ENCODE data around the gene PHF1. TPM values are rescaled to one million over a fixed set of nuclear protein-coding genes. Genes with fewer than 3 reads are reported as not detected.

The PHF1 gene
- total and polyA plus RNA-seq, 2 donors, result 16.3 to 141 TPM

GRCh38 chr6:33404884-33405283 lies 5.9 kb upstream of the PHF1 start:
- Histone ChIP-seq H3K4me3 (ENCODE audit: low read length in 2 of 2) (no peak overlapping the region), H3K27ac (ENCODE audit: low read depth in 1 of 2, low read length in 1 of 2) (no peak overlapping the region), H3K27me3 (ENCODE audit: control insufficient read depth in 2 of 2, insufficient read depth in 1 of 2, low read length in 1 of 2) (no peaks in the 10 kb centered on the region), H3K36me3 (ENCODE audit: control insufficient read depth in 2 of 2, insufficient read depth in 2 of 2, low read length in 1 of 2) (peaks cover 43 to 76% of the 10 kb centered on the region in 2 donors), H3K4me1 (ENCODE audit: control insufficient read depth in 2 of 2, insufficient read depth in 2 of 2, low read length in 2 of 2) (peaks cover 0 to 7% of the 10 kb centered on the region in 2 donors), H3K9me3 (ENCODE audit: control insufficient read depth in 2 of 2, insufficient read depth in 1 of 2, low read length in 1 of 2) (peaks cover 0 to 2% of the 10 kb centered on the region in 2 donors)
- WGBS, result 96% methylated on average over 17 of the region's 17 CpGs
- no peak for DNase-seq (ENCODE audit: low read depth in 6 of 9, low spot score in 9 of 9)

- Histone ChIP-seq H3K9me3 (ENCODE audit: control insufficient read depth in 2 of 2, insufficient read depth in 1 of 2, low read length in 1 of 2) (peaks cover 0 to 5% of the 10 kb centered on the region in 2 donors), H3K36me3 (ENCODE audit: control insufficient read depth in 2 of 2, insufficient read depth in 2 of 2, low read length in 1 of 2) (peaks cover 40 to 71% of the 10 kb centered on the region in 2 donors), H3K27me3 (ENCODE audit: control insufficient read depth in 2 of 2, insufficient read depth in 1 of 2, low read length in 1 of 2) (no peaks in the 10 kb centered on the region), H3K27ac (ENCODE audit: low read depth in 1 of 2, low read length in 1 of 2) (no peak overlapping the region), H3K4me1 (ENCODE audit: control insufficient read depth in 2 of 2, insufficient read depth in 2 of 2, low read length in 2 of 2) (peaks cover 0 to 9% of the 10 kb centered on the region in 2 donors), H3K4me3 (ENCODE audit: low read length in 2 of 2) (no peak overlapping the region)
- no peak for DNase-seq (ENCODE audit: low read depth in 6 of 9, low spot score in 9 of 9)
- WGBS, result 95% methylated on average over 15 of the region's 15 CpGs
Observed at GRCh38 chr6:33405386-33405940, 5.4 kb upstream of the PHF1 start.

- H3K4me1 ChIP-seq (ENCODE audit: control insufficient read depth in 2 of 2, insufficient read depth in 2 of 2, low read length in 2 of 2), result peaks cover 0 to 9% of the 10 kb centered on the region in 2 donors
- no peak overlapping the region for H3K4me3 ChIP-seq (ENCODE audit: low read length in 2 of 2)
- DNase-seq (ENCODE audit: low read depth in 6 of 9, low spot score in 9 of 9), result no peak
- H3K9me3 ChIP-seq (ENCODE audit: control insufficient read depth in 2 of 2, insufficient read depth in 1 of 2, low read length in 1 of 2), result peaks cover 0 to 5% of the 10 kb centered on the region in 2 donors
- 98% methylated on average over 17 of the region's 17 CpGs for WGBS
- no peak overlapping the region for H3K27ac ChIP-seq (ENCODE audit: low read depth in 1 of 2, low read length in 1 of 2)
- H3K27me3 ChIP-seq (ENCODE audit: control insufficient read depth in 2 of 2, insufficient read depth in 1 of 2, low read length in 1 of 2), result no peaks in the 10 kb centered on the region
- H3K36me3 ChIP-seq (ENCODE audit: control insufficient read depth in 2 of 2, insufficient read depth in 2 of 2, low read length in 1 of 2), result peaks cover 38 to 66% of the 10 kb centered on the region in 2 donors
Observed at GRCh38 chr6:33406126-33406525, 4.7 kb upstream of the PHF1 start.

- peak in 1 of 9 donors; percentile 37 for DNase-seq (ENCODE audit: low read depth in 6 of 9, low spot score in 9 of 9)
- Histone ChIP-seq H3K4me3 (ENCODE audit: low read length in 2 of 2) (no peak overlapping the region), H3K27me3 (ENCODE audit: control insufficient read depth in 2 of 2, insufficient read depth in 1 of 2, low read length in 1 of 2) (no peaks in the 10 kb centered on the region), H3K4me1 (ENCODE audit: control insufficient read depth in 2 of 2, insufficient read depth in 2 of 2, low read length in 2 of 2) (peaks cover 5 to 17% of the 10 kb centered on the region in 2 donors), H3K9me3 (ENCODE audit: control insufficient read depth in 2 of 2, insufficient read depth in 1 of 2, low read length in 1 of 2) (peaks cover 0 to 5% of the 10 kb centered on the region in 2 donors), H3K36me3 (ENCODE audit: control insufficient read depth in 2 of 2, insufficient read depth in 2 of 2, low read length in 1 of 2) (peaks cover 39 to 57% of the 10 kb centered on the region in 2 donors), H3K27ac (ENCODE audit: low read depth in 1 of 2, low read length in 1 of 2) (no peak overlapping the region)
- WGBS, result 94% methylated on average over 5 of the region's 5 CpGs
Observed at GRCh38 chr6:33407132-33407718, 3.6 kb upstream of the PHF1 start.

GRCh38 chr6:33410050-33410710 lies 634 bp upstream of the PHF1 start:
- Histone ChIP-seq H3K36me3 (ENCODE audit: control insufficient read depth in 2 of 2, insufficient read depth in 2 of 2, low read length in 1 of 2) (peaks cover 43 to 59% of the 10 kb centered on the region in 2 donors), H3K27me3 (ENCODE audit: control insufficient read depth in 2 of 2, insufficient read depth in 1 of 2, low read length in 1 of 2) (no peaks in the 10 kb centered on the region), H3K4me3 (ENCODE audit: low read length in 2 of 2) (peak overlapping the region; percentile 72 to 88), H3K9me3 (ENCODE audit: control insufficient read depth in 2 of 2, insufficient read depth in 1 of 2, low read length in 1 of 2) (peaks cover 0 to 5% of the 10 kb centered on the region in 2 donors), H3K4me1 (ENCODE audit: control insufficient read depth in 2 of 2, insufficient read depth in 2 of 2, low read length in 2 of 2) (peaks cover 5 to 17% of the 10 kb centered on the region in 2 donors), H3K27ac (ENCODE audit: low read depth in 1 of 2, low read length in 1 of 2) (peak overlapping the region; percentile 95 to 96)
- under 1% methylated on average over 65 of the region's 65 CpGs for WGBS
- DNase-seq (ENCODE audit: low read depth in 6 of 9, low spot score in 9 of 9), result peak in 6 of 9 donors; percentile 89 to 96 (median 92)

- DNase-seq (ENCODE audit: low read depth in 6 of 9, low spot score in 9 of 9), result no peak
- H3K27ac ChIP-seq (ENCODE audit: low read depth in 1 of 2, low read length in 1 of 2), result peak overlapping the region in 1 of 2 donors; percentile 53
- WGBS, result 80% methylated on average over 6 of the region's 6 CpGs
- peaks cover 46 to 59% of the 10 kb centered on the region in 2 donors for H3K36me3 ChIP-seq (ENCODE audit: control insufficient read depth in 2 of 2, insufficient read depth in 2 of 2, low read length in 1 of 2)
- H3K4me3 ChIP-seq (ENCODE audit: low read length in 2 of 2), result peak overlapping the region; percentile 57 to 88
- no peaks in the 10 kb centered on the region for H3K27me3 ChIP-seq (ENCODE audit: control insufficient read depth in 2 of 2, insufficient read depth in 1 of 2, low read length in 1 of 2)
- peaks cover 11 to 26% of the 10 kb centered on the region in 2 donors for H3K4me1 ChIP-seq (ENCODE audit: control insufficient read depth in 2 of 2, insufficient read depth in 2 of 2, low read length in 2 of 2)
- peaks cover 0 to 5% of the 10 kb centered on the region in 2 donors for H3K9me3 ChIP-seq (ENCODE audit: control insufficient read depth in 2 of 2, insufficient read depth in 1 of 2, low read length in 1 of 2)
Observed at GRCh38 chr6:33411632-33412005, 805 bp downstream of the PHF1 start.

GRCh38 chr6:33412140-33413009 lies 1.6 kb downstream of the PHF1 start:
- Histone ChIP-seq H3K9me3 (ENCODE audit: control insufficient read depth in 2 of 2, insufficient read depth in 1 of 2, low read length in 1 of 2) (peaks cover 0 to 5% of the 10 kb centered on the region in 2 donors), H3K4me1 (ENCODE audit: control insufficient read depth in 2 of 2, insufficient read depth in 2 of 2, low read length in 2 of 2) (peaks cover 19 to 34% of the 10 kb centered on the region in 2 donors), H3K36me3 (ENCODE audit: control insufficient read depth in 2 of 2, insufficient read depth in 2 of 2, low read length in 1 of 2) (peaks cover 44 to 55% of the 10 kb centered on the region in 2 donors), H3K4me3 (ENCODE audit: low read length in 2 of 2) (no peak overlapping the region), H3K27ac (ENCODE audit: low read depth in 1 of 2, low read length in 1 of 2) (no peak overlapping the region), H3K27me3 (ENCODE audit: control insufficient read depth in 2 of 2, insufficient read depth in 1 of 2, low read length in 1 of 2) (no peaks in the 10 kb centered on the region)
- 98% methylated on average over 10 of the region's 10 CpGs for WGBS
- no peak for DNase-seq (ENCODE audit: low read depth in 6 of 9, low spot score in 9 of 9)

- Histone ChIP-seq H3K27me3 (ENCODE audit: control insufficient read depth in 2 of 2, insufficient read depth in 1 of 2, low read length in 1 of 2) (no peaks in the 10 kb centered on the region), H3K4me1 (ENCODE audit: control insufficient read depth in 2 of 2, insufficient read depth in 2 of 2, low read length in 2 of 2) (peaks cover 20 to 41% of the 10 kb centered on the region in 2 donors), H3K27ac (ENCODE audit: low read depth in 1 of 2, low read length in 1 of 2) (no peak overlapping the region), H3K4me3 (ENCODE audit: low read length in 2 of 2) (no peak overlapping the region), H3K36me3 (ENCODE audit: control insufficient read depth in 2 of 2, insufficient read depth in 2 of 2, low read length in 1 of 2) (peaks cover 44 to 45% of the 10 kb centered on the region in 2 donors), H3K9me3 (ENCODE audit: control insufficient read depth in 2 of 2, insufficient read depth in 1 of 2, low read length in 1 of 2) (peaks cover 0 to 7% of the 10 kb centered on the region in 2 donors)
- 96% methylated on average over 14 of the region's 14 CpGs for WGBS
- DNase-seq (ENCODE audit: low read depth in 6 of 9, low spot score in 9 of 9), result no peak
Observed at GRCh38 chr6:33413241-33414120, 2.7 kb downstream of the PHF1 start.

All from thymus (tissue), 11 donors.